ENCODE data around the gene PACS2. TPM values are rescaled to one million over a fixed set of nuclear protein-coding genes. Genes with fewer than 3 reads are reported as not detected.

Gene PACS2
- total RNA-seq, 1 experiment from 2014 or later, result 72.5 TPM

- H3K4me3 Mint-ChIP-seq, result no peak overlapping the region
These were observed 66.2 kb downstream of the PACS2 start for GRCh38 chr14:105380756-105381155.

More at GRCh38 chr14:105380756-105381155, 66.2 kb downstream of the PACS2 start:
- no peak overlapping the region for H2AFZ ChIP-seq (ENCODE audit: low read length)
- H3K27ac Mint-ChIP-seq, result no peak overlapping the region
- no peaks in the 10 kb centered on the region for H3K9me3 ChIP-seq (ENCODE audit: control insufficient read depth, low read depth, low read length)
- no peak overlapping the region for H2AK5ac ChIP-seq (ENCODE audit: insufficient read length, low read length)
- H2BK5ac ChIP-seq (ENCODE audit: insufficient read length, low read length), result no peak overlapping the region
- no peaks in the 10 kb centered on the region for H4K20me1 ChIP-seq (ENCODE audit: control insufficient read depth, insufficient read depth, insufficient read length)
- no peak overlapping the region for H3K27ac ChIP-seq (ENCODE audit: insufficient read length, low read depth, low read length)
- no CpG with 5 or more reads among the region's 19 CpGs for WGBS (ENCODE audit: extremely low coverage, insufficient read length, low lambda C conversion rate)
- H3K9ac ChIP-seq (ENCODE audit: extremely low read depth, insufficient read length, low read length), result no peak overlapping the region
- no peak overlapping the region for H4K5ac ChIP-seq (ENCODE audit: insufficient read length, low read depth, low read length)
- H3T11ph ChIP-seq (ENCODE audit: low read length), result no peak overlapping the region
- no peaks in the 10 kb centered on the region for H3K4me1 ChIP-seq (ENCODE audit: insufficient read depth, low read length)
- H3K4ac ChIP-seq (ENCODE audit: low read depth, low read length), result no peak overlapping the region
- H3K79me2 ChIP-seq (ENCODE audit: insufficient read depth, low read length), result no peaks in the 10 kb centered on the region
- H3K4me2 ChIP-seq (ENCODE audit: insufficient read depth, insufficient read length, low read length), result no peak overlapping the region
- no peak overlapping the region for H2BK15ac ChIP-seq (ENCODE audit: low read depth, low read length)
- no peak overlapping the region for H3K23ac ChIP-seq (ENCODE audit: insufficient read length, low read depth, low read length)
- DNase-seq, result no peak
- H3K36me3 Mint-ChIP-seq (ENCODE audit: insufficient read depth in 1 of 3, low read depth in 3 of 3), result peaks cover 11 to 21% (median 21%) of the 10 kb centered on the region in 3 experiments; a peak in 6 of 7 replicates
- no peak overlapping the region for H2BK12ac ChIP-seq (ENCODE audit: insufficient read length, low read depth, low read length)
- no peaks in the 10 kb centered on the region for H3K27me3 Mint-ChIP-seq (ENCODE audit: low read depth)
- no peaks in the 10 kb centered on the region for H3K27me3 ChIP-seq (ENCODE audit: insufficient read depth, low read length)
- H3K9me3 Mint-ChIP-seq, result no peaks in the 10 kb centered on the region
- no peaks in the 10 kb centered on the region for H3K23me2 ChIP-seq (ENCODE audit: insufficient read length, low read depth, low read length, poor library complexity, severe bottlenecking)
- no peak overlapping the region for H4K8ac ChIP-seq (replicated peaks; ENCODE audit: insufficient read length, low read depth, low read length)
- H3K79me1 ChIP-seq (ENCODE audit: insufficient read depth, low read depth, low read length, poor library complexity, severe bottlenecking), result no peaks in the 10 kb centered on the region
- peaks cover 4% of the 10 kb centered on the region in 2 experiments for H3K4me1 Mint-ChIP-seq
- H3K18ac ChIP-seq (ENCODE audit: insufficient read length, low read depth, low read length), result no peak overlapping the region
- TF ChIP-seq CTCF (conservative IDR thresholded peaks at IDR 0.05), result no peak
- H4K91ac ChIP-seq (ENCODE audit: insufficient read length, low read depth, low read length), result no peak overlapping the region
- no peak overlapping the region for H3K14ac ChIP-seq (ENCODE audit: insufficient read depth, low read length)
- no peak overlapping the region for H2BK120ac ChIP-seq (ENCODE audit: low read depth, low read length, poor library complexity, severe bottlenecking)
- no peak overlapping the region for H3K56ac ChIP-seq (ENCODE audit: insufficient read length, low read depth, low read length)
- H2BK20ac ChIP-seq (ENCODE audit: low read depth, low read length, poor library complexity, severe bottlenecking), result no peak overlapping the region
